ENCODE results near the gene JMJD1C.

- TF ChIP-seq ZNF274 (IDR thresholded peaks at IDR 0.05; ENCODE audit: low read depth, low read length) (no peak), YY1 (IDR thresholded peaks at IDR 0.05; ENCODE audit: insufficient read depth, insufficient read length) (no peak)
Measured at GRCh38 chr10:63204667-63205391, 260.9 kb downstream of the JMJD1C start.

All from NT2/D1 (cell line).